CD4-positive, CD25-positive, alpha-beta regulatory T cell (primary cell): ENCODE measurements around the gene ZNF227. TPM values are rescaled to one million over a fixed set of nuclear protein-coding genes. Genes with fewer than 3 reads are reported as not detected.

Experiments used
- polyA plus RNA-seq, 4 donors: library from polyadenylated mRNA; unstranded; fragments of 300-500 nt; fragmentation: Illumina TruSeq; gene quantifications; one replicate each; pipeline ENCODE4 v1.2.3, GENCODE V29; 2021
- total RNA-seq: library from RNA; stranded (reverse); gene quantifications from one replicate; pipeline ENCODE4 v1.2.3, GENCODE V29; 2022

Gene ZNF227
- total and polyA plus RNA-seq, 5 donors from 2014 or later, result 11.4 to 21.6 (median 17.1) TPM

Other genes with a start within 250 kb of the ZNF227 start
- 3.9 TPM for gene ZNF155, start 228.3 kb upstream of the ZNF227 start, total RNA-seq
- 1 to 10 TPM; 3.4 to 4.8 (median 4.0) TPM for gene ZNF155, start 228.3 kb upstream of the ZNF227 start, polyA plus RNA-seq
- gene ZNF230, start 209.6 kb upstream of the ZNF227 start, total RNA-seq, result 3.1 TPM
- 1 to 10 TPM; 2.6 to 5.1 (median 4.2) TPM for gene ZNF230, start 209.6 kb upstream of the ZNF227 start, polyA plus RNA-seq
- gene ZNF222, start 187.2 kb upstream of the ZNF227 start, total RNA-seq, result 5.0 TPM
- 1 to 10 TPM; 1.9 to 4.9 (median 3.9) TPM for gene ZNF222, start 187.2 kb upstream of the ZNF227 start, polyA plus RNA-seq
- 1.4 TPM for gene ZNF223, start 160.5 kb upstream of the ZNF227 start, total RNA-seq
- gene ZNF223, start 160.5 kb upstream of the ZNF227 start, polyA plus RNA-seq, result 1 to 10 TPM in 2 of 4 donors, under 1 TPM in 2; 0.68 to 3.1 (median 1.8) TPM
- gene ZNF284, start 140.4 kb upstream of the ZNF227 start, total RNA-seq, result 2.3 TPM
- 1 to 10 TPM in 1 of 4 donors, under 1 TPM in 3; 0.56 to 1.1 (median 0.60) TPM for gene ZNF284, start 140.4 kb upstream of the ZNF227 start, polyA plus RNA-seq
- gene ZNF224, start 118.2 kb upstream of the ZNF227 start, total RNA-seq, result 42.5 TPM
- 10 to 100 TPM in 3 of 4 donors, 1 to 10 TPM in 1; 9.4 to 12.8 (median 11.4) TPM for gene ZNF224, start 118.2 kb upstream of the ZNF227 start, polyA plus RNA-seq
- 2.3 TPM for gene ZNF225, start 99.1 kb upstream of the ZNF227 start, total RNA-seq
- 1 to 10 TPM; 2.1 to 3.9 (median 3.4) TPM for gene ZNF225, start 99.1 kb upstream of the ZNF227 start, polyA plus RNA-seq
- gene ZNF234, start 71.0 kb upstream of the ZNF227 start, total RNA-seq, result 4.6 TPM
- 1 to 10 TPM; 2.9 to 9.3 (median 5.8) TPM for gene ZNF234, start 71.0 kb upstream of the ZNF227 start, polyA plus RNA-seq
- 11.5 TPM for gene ZNF226, start 47.4 kb upstream of the ZNF227 start, total RNA-seq
- 10 to 100 TPM; 26.6 to 41.3 (median 30.6) TPM for gene ZNF226, start 47.4 kb upstream of the ZNF227 start, polyA plus RNA-seq
- 0.12 TPM for gene ZNF233, start 47.4 kb downstream of the ZNF227 start, total RNA-seq
- under 1 TPM in 3 of 4 donors, not detected in 1; 0.35 to 0.64 (median 0.56) TPM for gene ZNF233, start 47.4 kb downstream of the ZNF227 start, polyA plus RNA-seq
- gene ZNF235, start 92.5 kb downstream of the ZNF227 start, total RNA-seq, result 5.4 TPM
- gene ZNF235, start 92.5 kb downstream of the ZNF227 start, polyA plus RNA-seq, result 1 to 10 TPM; 1.0 to 3.5 (median 2.6) TPM
- gene ZNF112, start 144.1 kb downstream of the ZNF227 start, total RNA-seq, result not detected
- under 1 TPM in 2 of 4 donors, not detected in 2; 0.25 to 0.46 TPM for gene ZNF112, start 144.1 kb downstream of the ZNF227 start, polyA plus RNA-seq
- 0.39 TPM for gene ZNF285, start 189.1 kb downstream of the ZNF227 start, total RNA-seq
- 1 to 10 TPM in 3 of 4 donors, not detected in 1; 1.0 to 1.8 (median 1.2) TPM for gene ZNF285, start 189.1 kb downstream of the ZNF227 start, polyA plus RNA-seq
- gene ZNF229, start 235.9 kb downstream of the ZNF227 start, total RNA-seq, result not detected
- gene ZNF229, start 235.9 kb downstream of the ZNF227 start, polyA plus RNA-seq, result under 1 TPM in 3 of 4 donors, not detected in 1; 0.26 to 0.87 (median 0.68) TPM